ENCODE measurements around the gene FAM107B. TPM values are rescaled to one million over a fixed set of nuclear protein-coding genes. Genes with fewer than 3 reads are reported as not detected.

Gene FAM107B
- total RNA-seq, 1 experiment from 2014 or later, result 24.5 TPM

DNA sequence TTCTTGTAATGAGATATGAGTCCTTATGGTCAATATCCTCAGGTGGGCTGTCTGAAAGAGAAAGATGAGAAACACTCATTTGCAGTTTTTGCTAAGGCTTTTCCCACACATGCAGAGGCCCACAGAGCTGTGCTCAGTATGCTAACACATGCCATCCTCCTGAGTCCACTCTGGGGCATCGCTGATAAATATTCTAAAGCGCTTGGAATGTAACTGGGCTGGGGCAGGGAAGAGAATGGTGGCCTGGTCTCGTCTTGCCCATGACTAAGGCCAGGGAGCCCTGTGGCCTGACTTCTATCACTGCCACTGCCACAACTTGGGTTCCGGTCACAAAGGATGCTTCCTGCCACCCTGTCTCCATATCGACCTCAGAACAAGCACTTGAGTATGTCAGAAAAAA is 244.2 kb downstream of the FAM107B start:
- TF ChIP-seq, protein P1, sequence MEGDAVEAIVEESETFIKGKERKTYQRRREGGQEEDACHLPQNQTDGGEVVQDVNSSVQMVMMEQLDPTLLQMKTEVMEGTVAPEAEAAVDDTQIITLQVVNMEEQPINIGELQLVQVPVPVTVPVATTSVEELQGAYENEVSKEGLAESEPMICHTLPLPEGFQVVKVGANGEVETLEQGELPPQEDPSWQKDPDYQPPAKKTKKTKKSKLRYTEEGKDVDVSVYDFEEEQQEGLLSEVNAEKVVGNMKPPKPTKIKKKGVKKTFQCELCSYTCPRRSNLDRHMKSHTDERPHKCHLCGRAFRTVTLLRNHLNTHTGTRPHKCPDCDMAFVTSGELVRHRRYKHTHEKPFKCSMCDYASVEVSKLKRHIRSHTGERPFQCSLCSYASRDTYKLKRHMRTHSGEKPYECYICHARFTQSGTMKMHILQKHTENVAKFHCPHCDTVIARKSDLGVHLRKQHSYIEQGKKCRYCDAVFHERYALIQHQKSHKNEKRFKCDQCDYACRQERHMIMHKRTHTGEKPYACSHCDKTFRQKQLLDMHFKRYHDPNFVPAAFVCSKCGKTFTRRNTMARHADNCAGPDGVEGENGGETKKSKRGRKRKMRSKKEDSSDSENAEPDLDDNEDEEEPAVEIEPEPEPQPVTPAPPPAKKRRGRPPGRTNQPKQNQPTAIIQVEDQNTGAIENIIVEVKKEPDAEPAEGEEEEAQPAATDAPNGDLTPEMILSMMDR (conservative IDR thresholded peaks at IDR 0.05), result no peak
- H3K27me3 ChIP-seq (ENCODE audit: insufficient read depth, low read length), result no peaks in the 10 kb centered on the region
- H3K79me2 ChIP-seq (ENCODE audit: insufficient read depth, low read length), result peaks cover 4% of the 10 kb centered on the region; the same call in 1 of the 2 replicates
- no peak overlapping the region for H4K8ac ChIP-seq (replicated peaks; ENCODE audit: insufficient read length, low read depth, low read length)
- no peaks in the 10 kb centered on the region for H3K23me2 ChIP-seq (ENCODE audit: insufficient read length, low read depth, low read length, poor library complexity, severe bottlenecking)
- Mint-ChIP-seq H3K4me1 (peaks cover 13% of the 10 kb centered on the region in 2 experiments; a peak in 3 of 4 replicates), H3K27me3 (ENCODE audit: low read depth) (no peaks in the 10 kb centered on the region), H3K36me3 (ENCODE audit: insufficient read depth in 1 of 3, low read depth in 3 of 3) (peaks cover 2 to 9% (median 8%) of the 10 kb centered on the region in 3 experiments; a peak in 5 of 7 replicates), H3K9me3 (no peaks in the 10 kb centered on the region), H3K4me3 (no peak overlapping the region), H3K27ac (peak overlapping the region in 2 of 3 experiments; percentile 20 to 53; a peak in 4 of 7 replicates)
- no peaks in the 10 kb centered on the region for H3K9me3 ChIP-seq (ENCODE audit: control insufficient read depth, low read depth, low read length)
- H3K56ac ChIP-seq (ENCODE audit: insufficient read length, low read depth, low read length), result no peak overlapping the region
- H3K4me1 ChIP-seq (ENCODE audit: insufficient read depth, low read length), result no peaks in the 10 kb centered on the region
- no peak overlapping the region for H2AFZ ChIP-seq (ENCODE audit: low read length)
- no peak overlapping the region for H2BK20ac ChIP-seq (ENCODE audit: low read depth, low read length, poor library complexity, severe bottlenecking)
- no peak overlapping the region for H2BK12ac ChIP-seq (ENCODE audit: insufficient read length, low read depth, low read length)
- no peak overlapping the region for H3K27ac ChIP-seq (ENCODE audit: insufficient read length, low read depth, low read length)
- no peak overlapping the region for H3T11ph ChIP-seq (ENCODE audit: low read length)
- H2BK5ac ChIP-seq (ENCODE audit: insufficient read length, low read length), result no peak overlapping the region
- WGBS (ENCODE audit: extremely low coverage, insufficient read length, low lambda C conversion rate), result no CpG with 5 or more reads among the region's 5 CpGs
- no peak overlapping the region for H3K4me2 ChIP-seq (ENCODE audit: insufficient read depth, insufficient read length, low read length)
- H2BK120ac ChIP-seq (ENCODE audit: low read depth, low read length, poor library complexity, severe bottlenecking), result no peak overlapping the region
- H3K79me1 ChIP-seq (ENCODE audit: insufficient read depth, low read depth, low read length, poor library complexity, severe bottlenecking), result no peaks in the 10 kb centered on the region
- H4K20me1 ChIP-seq (ENCODE audit: control insufficient read depth, insufficient read depth, insufficient read length), result no peaks in the 10 kb centered on the region
- H3K4ac ChIP-seq (ENCODE audit: low read depth, low read length), result no peak overlapping the region
- no peak overlapping the region for H2BK15ac ChIP-seq (ENCODE audit: low read depth, low read length)
- no peak overlapping the region for H4K91ac ChIP-seq (ENCODE audit: insufficient read length, low read depth, low read length)
- no peak overlapping the region for H3K18ac ChIP-seq (ENCODE audit: insufficient read length, low read depth, low read length)
- H3K23ac ChIP-seq (ENCODE audit: insufficient read length, low read depth, low read length), result no peak overlapping the region
- no peak overlapping the region for H3K9ac ChIP-seq (ENCODE audit: extremely low read depth, insufficient read length, low read length)
- no peak overlapping the region for H4K5ac ChIP-seq (ENCODE audit: insufficient read length, low read depth, low read length)
- no peak for DNase-seq
- H3K14ac ChIP-seq (ENCODE audit: insufficient read depth, low read length), result no peak overlapping the region
- H2AK5ac ChIP-seq (ENCODE audit: insufficient read length, low read length), result no peak overlapping the region

Measured in H9 (cell line).